GM19099 (cell line): ENCODE measurements around the gene HBG1.

Experiments used
- POLR2A ChIP-seq: IDR thresholded peaks from 3 replicates; pipeline ENCODE4 v1.6.1; 2011; ENCODE audit warnings: low read depth; ENCODE audit not compliant: insufficient read length; ENCODE audit errors: extremely low read depth

HBG1 gene

GRCh38 chr11:5239046-5239445 is 10.6 kb downstream of the HBG1 start:
- no peak for TF ChIP-seq POLR2A

- no peak for TF ChIP-seq POLR2A
Measured at GRCh38 chr11:5238486-5238885, 11.2 kb downstream of the HBG1 start.

- no peak for TF ChIP-seq POLR2A
Measured at GRCh38 chr11:5237420-5237819, 12.2 kb downstream of the HBG1 start.

GRCh38 chr11:5235364-5236095 is 14.1 kb downstream of the HBG1 start:
- TF ChIP-seq POLR2A: no peak

- no peak for TF ChIP-seq POLR2A
Measured at GRCh38 chr11:5234381-5234834, 15.2 kb downstream of the HBG1 start, which contains the start of gene HBD. HBD (minus strand) TSS chr11:5234483; CDS start chr11:5234433, 50 bp downstream.

GRCh38 chr11:5233307-5233706 is 16.4 kb downstream of the HBG1 start:
- TF ChIP-seq POLR2A: no peak

- no peak for TF ChIP-seq POLR2A
Measured at GRCh38 chr11:5232821-5233220, 16.8 kb downstream of the HBG1 start.

- TF ChIP-seq POLR2A: no peak
Measured at GRCh38 chr11:5232176-5232575, 17.5 kb downstream of the HBG1 start.

- no peak for TF ChIP-seq POLR2A
Measured at GRCh38 chr11:5231111-5231510, 18.5 kb downstream of the HBG1 start.

GRCh38 chr11:5230266-5230665 is 19.4 kb downstream of the HBG1 start:
- TF ChIP-seq POLR2A: no peak

- no peak for TF ChIP-seq POLR2A
Measured at GRCh38 chr11:5229796-5230195, 19.9 kb downstream of the HBG1 start.

GRCh38 chr11:5229356-5229755 is 20.3 kb downstream of the HBG1 start:
- no peak for TF ChIP-seq POLR2A

- no peak for TF ChIP-seq POLR2A
Measured at GRCh38 chr11:5228124-5228523, 21.5 kb downstream of the HBG1 start.

GRCh38 chr11:5227681-5228080 is 22.0 kb downstream of the HBG1 start:
- TF ChIP-seq POLR2A: no peak

- TF ChIP-seq POLR2A: no peak
Measured at GRCh38 chr11:5226732-5227310, 22.8 kb downstream of the HBG1 start, which contains the start of gene HBB. HBB (minus strand) TSS chr11:5227071; CDS start chr11:5227021, 50 bp downstream.

GRCh38 chr11:5225480-5225871 is 24.2 kb downstream of the HBG1 start:
- no peak for TF ChIP-seq POLR2A

GRCh38 chr11:5224538-5225479 is 24.8 kb downstream of the HBG1 start:
- no peak for TF ChIP-seq POLR2A
